Peyer's patch (tissue), 4 donors: ENCODE data around the gene ST3GAL4. TPM values are rescaled to one million over a fixed set of nuclear protein-coding genes. Genes with fewer than 3 reads are reported as not detected.
A peak's percentile ranks its signal among the peaks of the same experiment; 100 is the strongest.

Experiments
- DNase-seq, 3 donors: peaks; one replicate each; pipeline ENCODE4 v3.0.0-alpha.2; 2017 to 2019
- H3K27ac ChIP-seq, 4 donors: fragments of 200-600 bp; sonication (generic); one replicate each; pipeline ENCODE4 v1.5.1; 2016 to 2019
- H3K27me3 ChIP-seq, 2 donors: fragments of 200-600 bp; sonication (generic); one replicate each; pipeline ENCODE4 v1.5.1; 2019
- H3K36me3 ChIP-seq, 3 donors: fragments of 200-600 bp; sonication (generic); one replicate each; pipeline ENCODE4 v1.5.1; 2016 to 2019
- H3K4me1 ChIP-seq, 4 donors: fragments of 200-600 bp; sonication (generic); one replicate each; pipeline ENCODE4 v1.5.1; 2016 to 2019
- H3K4me3 ChIP-seq, 4 donors: fragments of 200-600 bp; sonication (generic); 1 replicate in 3 of 4; 2 replicates in 1 of 4; pipeline ENCODE4 v1.5.1; 2016 to 2019; ENCODE audit warnings: mild to moderate bottlenecking in 1 of 4
- H3K9me3 ChIP-seq, 4 donors: fragments of 200-600 bp; sonication (generic); one replicate each; pipeline ENCODE4 v1.5.1; 2016 to 2019; ENCODE audit warnings: mild to moderate bottlenecking in 1 of 4
- CTCF ChIP-seq, 6 experiments: fragments of 450-650 bp in 4 of 6; fragments of 200-600 bp in 2 of 6; sonication (generic) in 1 of 6; IDR thresholded peaks; one replicate each; pipeline ENCODE4 v1.5.1; 2017 to 2019; ENCODE audit warnings: antibody characterized with exemption in 6 of 6, mild to moderate bottlenecking in 3 of 6, moderate library complexity in 1 of 6
- POLR2A ChIP-seq, 2 donors: fragments of 450-650 bp; IDR thresholded peaks; one replicate each; pipeline ENCODE4 v1.5.1; 2017; ENCODE audit warnings: antibody characterized with exemption in 2 of 2, mild to moderate bottlenecking in 2 of 2, moderate library complexity in 2 of 2
- total RNA-seq, 4 donors: library from RNA; depleted of rRNA; stranded (reverse); fragments of >200 nt; gene quantifications; one replicate each; pipeline ENCODE4 v1.1.0, GENCODE V29; 2016

Gene ST3GAL4
- total RNA-seq, 4 donors from 2014 or later, result 1.1 to 14.0 (median 8.6) TPM

GRCh38 chr11:126317432-126317755 is 38.1 kb upstream of the ST3GAL4 start:
- Histone ChIP-seq H3K27me3 (no peaks in the 10 kb centered on the region), H3K9me3 (no peaks in the 10 kb centered on the region), H3K36me3 (no peaks in the 10 kb centered on the region), H3K4me3 (no peak overlapping the region), H3K27ac (peak overlapping the region; percentile 63 to 82 (median 68)), H3K4me1 (peaks cover 0 to 21% (median 3%) of the 10 kb centered on the region in 4 donors)
- TF ChIP-seq CTCF (IDR thresholded peaks at IDR 0.05) (no peak), POLR2A (IDR thresholded peaks at IDR 0.05) (no peak)
- no peak for DNase-seq

GRCh38 chr11:126317756-126318573 is 37.5 kb upstream of the ST3GAL4 start:
- TF ChIP-seq POLR2A (IDR thresholded peaks at IDR 0.05) (no peak), CTCF (IDR thresholded peaks at IDR 0.05) (no peak)
- Histone ChIP-seq H3K4me3 (peak overlapping the region in 2 of 4 donors; percentile 3 to 20), H3K27me3 (no peaks in the 10 kb centered on the region)

GRCh38 chr11:126318574-126319373 is 36.7 kb upstream of the ST3GAL4 start:
- Histone ChIP-seq H3K36me3 (no peaks in the 10 kb centered on the region), H3K4me1 (peaks cover 0 to 21% (median 3%) of the 10 kb centered on the region in 4 donors), H3K4me3 (peak overlapping the region in 2 of 4 donors; percentile 3 to 20), H3K9me3 (no peaks in the 10 kb centered on the region), H3K27ac (peak overlapping the region; percentile 63 to 82 (median 68)), H3K27me3 (no peaks in the 10 kb centered on the region)
- TF ChIP-seq CTCF (IDR thresholded peaks at IDR 0.05) (no peak), POLR2A (IDR thresholded peaks at IDR 0.05) (no peak)
- DNase-seq, result peak in 1 of 3 donors; percentile 52

More at GRCh38 chr11:126317756-126318573, 37.5 kb upstream of the ST3GAL4 start:
- no peaks in the 10 kb centered on the region for H3K36me3 ChIP-seq
- no peaks in the 10 kb centered on the region for H3K9me3 ChIP-seq
- DNase-seq, result peak in 2 of 3 donors; percentile 41 to 62
- peaks cover 0 to 21% (median 3%) of the 10 kb centered on the region in 4 donors for H3K4me1 ChIP-seq
- peak overlapping the region; percentile 63 to 82 (median 68) for H3K27ac ChIP-seq

GRCh38 chr11:126319374-126319740 is 36.1 kb upstream of the ST3GAL4 start:
- Histone ChIP-seq H3K4me1 (peaks cover 0 to 21% (median 3%) of the 10 kb centered on the region in 4 donors), H3K36me3 (no peaks in the 10 kb centered on the region), H3K27me3 (no peaks in the 10 kb centered on the region), H3K4me3 (no peak overlapping the region), H3K9me3 (no peaks in the 10 kb centered on the region), H3K27ac (peak overlapping the region; percentile 13 to 82 (median 68))
- no peak for TF ChIP-seq POLR2A (IDR thresholded peaks at IDR 0.05)
- no peak for TF ChIP-seq CTCF (IDR thresholded peaks at IDR 0.05)
- peak in 1 of 3 donors; percentile 36 for DNase-seq

GRCh38 chr11:126322996-126323395 is 32.5 kb upstream of the ST3GAL4 start:
- peaks cover 0 to 15% (median 2%) of the 10 kb centered on the region in 4 donors for H3K4me1 ChIP-seq
- H3K27me3 ChIP-seq, result no peaks in the 10 kb centered on the region
- no peak for DNase-seq
- no peak overlapping the region for H3K27ac ChIP-seq
- H3K4me3 ChIP-seq, result no peak overlapping the region
- TF ChIP-seq CTCF (IDR thresholded peaks at IDR 0.05) (no peak), POLR2A (IDR thresholded peaks at IDR 0.05) (no peak)
- H3K36me3 ChIP-seq, result no peaks in the 10 kb centered on the region
- no peaks in the 10 kb centered on the region for H3K9me3 ChIP-seq
